DMS53 (cell line): Measurements from ENCODE around the gene DPP7.

Experiments used
- DNase-seq: peaks from one replicate; lab custom pipeline; 2025; lab: John Stamatoyannopoulos, UW

The DPP7 gene

GRCh38 chr9:137086531-137087408, 27.8 kb downstream of the DPP7 start, which contains the start of gene MAN1B1:
Gene MAN1B1, plus strand, starts transcription at chr9:137086985. Its CDS starts 15 bp downstream, at chr9:137087000.
- peak; percentile 100 for DNase-seq

- peak; percentile 68 for DNase-seq
Measured at GRCh38 chr9:137085920-137086530, 28.5 kb downstream of the DPP7 start.

DNA sequence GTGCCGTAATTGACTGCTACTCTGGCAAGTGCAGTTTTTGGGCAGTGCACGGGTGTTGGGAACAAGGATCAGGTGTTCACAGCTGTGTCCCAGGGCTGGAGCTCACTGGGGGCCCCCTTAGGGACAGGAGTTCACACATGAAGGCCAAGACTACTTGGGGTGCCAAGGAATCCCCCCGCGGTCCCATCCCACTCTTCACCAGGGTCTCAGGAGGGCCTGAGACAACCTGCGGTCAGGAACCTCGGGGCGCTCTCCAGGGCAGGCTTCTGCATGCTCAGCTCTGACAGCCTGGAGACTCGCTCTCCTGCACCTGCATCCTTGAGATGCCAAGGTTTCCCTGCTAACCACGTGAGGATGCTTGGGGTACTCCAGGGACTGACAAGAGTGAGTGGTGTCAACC, 30.0 kb downstream of the DPP7 start:
- no peak for DNase-seq

- DNase-seq: peak; percentile 94
Measured at GRCh38 chr9:137083394-137084004, 31.0 kb downstream of the DPP7 start.

GRCh38 chr9:137082925-137083290, 31.6 kb downstream of the DPP7 start:
- DNase-seq: no peak

DNA sequence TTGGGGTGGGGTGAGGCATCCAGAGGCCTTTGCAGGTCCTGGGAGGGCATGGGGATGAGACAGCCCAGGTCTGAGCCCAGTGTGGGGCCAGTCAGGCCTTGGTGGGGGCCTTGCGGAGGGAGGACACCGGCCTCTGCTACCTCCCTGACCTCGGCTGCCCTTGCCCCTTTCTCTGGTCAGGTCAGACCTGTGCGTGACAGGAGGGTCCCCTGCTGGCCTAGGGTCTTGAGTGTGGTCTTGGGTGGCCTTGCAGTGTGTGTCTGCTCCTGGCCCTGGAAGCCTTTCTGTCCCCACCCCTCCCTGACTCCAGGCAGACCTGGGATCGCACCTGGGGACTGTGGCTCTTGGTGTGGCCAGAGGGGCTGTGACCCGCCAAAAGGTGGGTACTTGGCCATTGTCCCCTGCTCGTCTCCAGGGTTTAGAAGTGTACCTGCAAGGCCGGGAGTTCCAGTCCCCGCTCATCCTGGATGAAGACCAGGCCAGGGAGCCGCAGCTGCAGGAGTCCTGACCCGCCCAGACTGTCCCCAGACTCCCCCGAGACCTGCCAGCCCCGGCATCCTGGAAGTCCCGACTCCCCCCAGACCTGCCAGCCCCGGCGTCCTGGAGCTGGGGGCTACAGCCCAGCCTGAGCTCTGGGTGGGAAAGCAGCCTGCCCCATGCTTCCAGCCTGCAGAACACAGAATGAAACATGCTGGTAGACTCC, 32.2 kb downstream of the DPP7 start:
- DNase-seq: no peak

DNA sequence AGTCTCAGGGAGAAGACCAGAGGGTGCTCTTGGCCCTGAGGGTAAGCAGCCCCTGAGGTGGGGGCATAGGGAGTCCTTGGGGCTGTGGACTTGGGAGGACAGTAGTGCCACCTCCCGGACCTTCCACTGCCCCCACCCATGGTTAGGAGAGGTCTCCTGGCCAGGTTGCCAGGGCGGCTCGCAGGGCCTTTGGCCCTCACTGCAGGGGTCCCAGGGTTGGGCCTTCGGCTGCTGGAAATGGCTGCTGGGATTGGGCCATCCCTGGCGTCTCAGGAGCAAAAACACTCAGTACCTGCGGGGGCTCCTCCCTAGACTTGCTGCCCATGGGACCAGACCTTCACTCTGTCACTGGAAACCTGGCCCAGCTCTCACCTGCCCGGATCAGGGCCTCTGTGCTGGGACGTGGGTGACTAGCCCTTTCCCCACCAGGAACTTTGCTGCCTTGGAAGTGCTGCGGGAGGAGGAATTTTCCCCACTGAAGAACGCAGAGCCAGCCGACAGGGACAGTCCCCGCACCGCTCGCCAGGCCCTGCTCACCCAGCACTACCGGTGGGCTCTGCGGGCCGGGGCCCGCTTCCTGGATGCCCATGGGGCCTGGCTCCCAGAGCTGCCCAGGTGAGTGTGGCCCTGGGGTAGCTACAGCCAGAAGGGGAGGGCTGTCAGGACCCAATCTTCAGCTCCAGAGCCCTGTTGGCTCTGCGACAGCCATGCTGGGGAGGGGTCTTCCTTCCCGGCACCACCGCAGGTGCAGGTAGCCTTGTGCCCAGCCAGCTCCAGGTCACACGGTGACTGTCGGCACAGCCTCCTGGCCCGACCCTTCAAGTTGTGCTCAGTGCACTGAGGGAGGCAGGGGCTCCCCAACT, 34.0 kb downstream of the DPP7 start:
- DNase-seq: no peak

GRCh38 chr9:137079401-137079787, 35.1 kb downstream of the DPP7 start:
- no peak for DNase-seq

- peak; percentile 90 for DNase-seq
Measured at GRCh38 chr9:137078701-137079400, 35.7 kb downstream of the DPP7 start.

- peak; percentile 75 for DNase-seq
Measured at GRCh38 chr9:137077758-137078693, 36.5 kb downstream of the DPP7 start.

- DNase-seq: peak; percentile 80
Measured at GRCh38 chr9:137077010-137077747, 37.4 kb downstream of the DPP7 start, which contains the start of gene UAP1L1. Gene UAP1L1, plus strand, starts transcription at chr9:137077517. Its CDS starts 16 bp downstream, at chr9:137077533.

- DNase-seq: no peak
Measured at GRCh38 chr9:137076636-137077009, 37.9 kb downstream of the DPP7 start.

DNA sequence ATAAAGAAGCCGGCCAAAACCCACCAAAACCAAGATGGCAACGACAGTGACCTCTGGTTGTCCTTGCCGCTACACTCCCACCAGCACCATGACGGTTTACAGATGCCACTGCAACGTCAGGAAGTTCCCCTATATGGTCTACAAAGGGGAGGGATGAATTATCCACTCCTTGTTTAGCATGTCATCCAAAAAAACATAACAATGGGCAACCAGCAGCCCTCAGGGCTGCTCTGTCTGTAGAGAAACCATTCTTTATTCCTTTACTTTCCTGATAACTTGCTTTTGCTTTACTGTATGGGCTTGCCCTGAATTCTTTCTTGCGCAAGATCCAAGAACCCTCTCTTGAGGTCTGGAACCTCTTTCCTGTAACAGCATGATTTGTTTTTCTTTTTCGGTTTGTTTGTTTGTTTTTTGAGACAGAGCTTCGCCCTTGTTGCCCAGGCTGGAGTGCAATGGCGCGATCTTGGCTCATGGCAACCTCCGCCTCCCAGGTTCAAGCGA, 39.2 kb downstream of the DPP7 start:
- no peak for DNase-seq

- DNase-seq: no peak
Measured at GRCh38 chr9:137074657-137075274, 39.8 kb downstream of the DPP7 start.

GRCh38 chr9:137073992-137074399, 40.5 kb downstream of the DPP7 start:
- no peak for DNase-seq

DNA sequence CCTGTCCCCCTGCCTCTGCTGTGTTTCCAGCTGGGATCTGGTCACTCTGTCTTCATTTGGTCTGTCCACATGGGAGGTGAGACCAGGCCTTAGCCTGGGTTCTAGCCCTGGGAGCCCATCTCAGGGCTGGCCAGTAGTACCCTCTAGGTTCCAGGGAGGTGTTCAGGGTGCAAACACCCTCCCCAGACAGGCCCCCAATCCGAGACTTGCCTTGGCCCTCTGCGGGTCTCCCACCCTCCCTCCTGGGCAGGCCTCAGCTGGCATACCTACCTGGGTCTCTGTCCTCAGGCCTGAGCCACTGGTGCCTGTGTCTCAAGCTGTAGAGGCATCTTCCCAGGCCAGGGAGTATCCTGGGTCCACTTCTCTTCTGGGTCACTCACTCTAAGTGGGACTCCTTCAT, 43.3 kb downstream of the DPP7 start:
- no peak for DNase-seq

GRCh38 chr9:137070906-137071275, 43.6 kb downstream of the DPP7 start:
- DNase-seq: peak; percentile 84

DNA sequence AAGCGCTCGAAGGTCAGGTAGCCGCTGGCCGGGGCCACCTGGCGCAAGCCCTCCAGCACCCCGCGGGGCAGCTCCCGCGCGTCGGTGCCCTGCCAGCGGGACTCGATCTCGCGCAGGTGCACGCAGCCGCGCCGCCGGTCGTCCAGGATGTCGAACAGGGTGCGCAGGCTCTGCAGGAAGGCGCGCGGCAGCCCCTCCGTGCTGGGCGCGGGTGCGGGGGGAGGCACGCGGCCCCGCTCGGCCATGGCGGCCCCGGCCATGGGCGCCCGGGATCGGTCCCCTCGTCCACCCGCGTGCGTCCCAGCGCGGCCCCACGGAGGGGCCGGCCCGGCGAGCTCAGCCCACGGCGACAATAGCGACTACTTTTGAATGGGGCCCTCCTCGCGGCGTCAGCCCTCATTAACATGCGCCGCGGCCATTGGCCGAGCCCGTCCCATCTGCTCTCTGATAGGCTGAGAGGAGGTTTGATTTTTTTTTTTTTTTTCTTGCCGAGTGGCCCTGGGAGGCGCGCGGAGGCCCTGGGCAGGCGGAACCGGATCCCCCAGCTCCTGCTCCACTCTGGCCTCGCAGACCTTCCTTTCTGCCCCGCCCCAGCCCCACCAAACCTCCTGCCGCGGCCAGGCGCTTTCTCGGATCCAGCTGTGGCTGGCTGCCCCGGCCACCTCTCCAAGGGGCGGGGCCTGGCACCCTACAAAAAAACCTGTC, 44.2 kb downstream of the DPP7 start, which contains the start of gene SAPCD2:
SAPCD2 (minus strand) TSS at position 357 of the 705 bp plus-strand sequence; CDS start at position 260, 97 bp downstream.
- DNase-seq: peak; percentile 99
